ENCODE measurements around the gene TSHZ2. TPM values are rescaled to one million over a fixed set of nuclear protein-coding genes. Genes with fewer than 3 reads are reported as not detected.

TSHZ2 gene
- total RNA-seq, 1 experiment from 2014 or later, result 0.20 TPM

- Mint-ChIP-seq H3K36me3 (no peaks in the 10 kb centered on the region), H3K4me3 (no peak overlapping the region), H3K27ac (no peak overlapping the region), H3K4me1 (peaks cover 7% of the 10 kb centered on the region; the same call in 1 of the 2 replicates), H3K27me3 (ENCODE audit: low read depth) (no peaks in the 10 kb centered on the region; the same call in 1 of the 2 replicates), H3K9me3 (0 out of 2 replicates have a peak, but pooled peaks cover 3% of the 10 kb centered on the region)
- no peak for DNase-seq (ENCODE audit: low spot score)
- ATAC-seq, result no peak
- TF ChIP-seq IRF1 (CRISPR knock-in tag; IDR thresholded peaks at IDR 0.05) (no peak), ZMAT4 (CRISPR knock-in tag; IDR thresholded peaks at IDR 0.05) (no peak), CDX4 (CRISPR knock-in tag; IDR thresholded peaks at IDR 0.05; ENCODE audit: borderline replicate concordance) (no peak), FOXJ3 (CRISPR knock-in tag; IDR thresholded peaks at IDR 0.05; ENCODE audit: borderline replicate concordance) (no peak), MYBL2 (CRISPR knock-in tag; IDR thresholded peaks at IDR 0.05) (no peak), RELA (CRISPR knock-in tag; IDR thresholded peaks at IDR 0.05; ENCODE audit: borderline replicate concordance) (no peak), CREB1 (CRISPR knock-in tag; IDR thresholded peaks at IDR 0.05) (no peak), PREB (CRISPR knock-in tag; IDR thresholded peaks at IDR 0.05; ENCODE audit: borderline replicate concordance) (no peak), ZNF219 (CRISPR knock-in tag; IDR thresholded peaks at IDR 0.05; ENCODE audit: borderline replicate concordance) (no peak), TEAD1 (CRISPR knock-in tag; IDR thresholded peaks at IDR 0.05) (no peak), CBFB (CRISPR knock-in tag; IDR thresholded peaks at IDR 0.05; ENCODE audit: low read depth) (no peak), ZNF671 (CRISPR knock-in tag; IDR thresholded peaks at IDR 0.05) (no peak), GRHL2 (CRISPR knock-in tag; IDR thresholded peaks at IDR 0.05; ENCODE audit: insufficient replicate concordance, severe bottlenecking) (no peak)
- ChIA-PET POLR2A (interaction anchor here (0.7 kb wide), 1 partner anchor 199 kb away, joined by 6 read pairs; no protein-coding TSS in a partner anchor), CTCF (interaction anchor here (1.0 to 1.6 kb wide), 2 partner anchors 126 kb away, joined by 5 read pairs; no protein-coding TSS in a partner anchor)
Measured at GRCh38 chr20:53422039-53422438, 449.9 kb downstream of the TSHZ2 start.

GRCh38 chr20:53423587-53424146 lies 451.5 kb downstream of the TSHZ2 start:
- H3K4me1 Mint-ChIP-seq, result peaks cover 7% of the 10 kb centered on the region; the same call in 1 of the 2 replicates
- no peak for DNase-seq (ENCODE audit: low spot score)
- H3K27ac Mint-ChIP-seq, result no peak overlapping the region
- no peak overlapping the region for H3K4me3 Mint-ChIP-seq
- peaks cover 4% of the 10 kb centered on the region; the same call in 1 of the 2 replicates for H3K9me3 Mint-ChIP-seq
- no peaks in the 10 kb centered on the region for H3K36me3 Mint-ChIP-seq
- no peaks in the 10 kb centered on the region for H3K27me3 Mint-ChIP-seq (ENCODE audit: low read depth)
- POLR2A ChIA-PET, result no interaction called here
- no peak for ATAC-seq
- CTCF ChIA-PET, result no interaction called here
- TF ChIP-seq ATF1 (CRISPR knock-in tag; IDR thresholded peaks at IDR 0.05) (no peak), ZNF232 (CRISPR knock-in tag; IDR thresholded peaks at IDR 0.05) (no peak), ZNF532 (CRISPR knock-in tag; IDR thresholded peaks at IDR 0.05; ENCODE audit: borderline replicate concordance) (no peak), CREM (CRISPR knock-in tag; IDR thresholded peaks at IDR 0.05) (no peak), MYBL2 (CRISPR knock-in tag; IDR thresholded peaks at IDR 0.05) (no peak), SMAD3 (CRISPR knock-in tag; IDR thresholded peaks at IDR 0.05; ENCODE audit: borderline replicate concordance) (no peak), TCF7 (CRISPR knock-in tag; IDR thresholded peaks at IDR 0.05; ENCODE audit: low read depth) (no peak), SP1 (CRISPR knock-in tag; conservative IDR thresholded peaks at IDR 0.05) (no peak), ZNF138 (CRISPR knock-in tag; conservative IDR thresholded peaks at IDR 0.05) (no peak), CTCF (IDR thresholded peaks at IDR 0.05) (no peak), ZNF512 (CRISPR knock-in tag; IDR thresholded peaks at IDR 0.05; ENCODE audit: borderline replicate concordance) (no peak)

All from WTC11 (cell line).